OCI-LY3 (cell line): ENCODE measurements around the gene ATP8B3.
A peak's percentile ranks its signal among the peaks of the same experiment; 100 is the strongest.

Experiments used
- H2AFZ ChIP-seq: fragments of 200-600, 300-600 bp; shearing (Covaris generic); 2 replicates; pipeline ENCODE4 v1.6.0; 2014; ENCODE audit warnings: antibody characterized with exemption, low read depth, low read length
- H3K27ac ChIP-seq: fragments of 200-600, 300-600 bp; sonication (generic); 2 replicates; pipeline ENCODE4 v1.5.1; 2014; ENCODE audit warnings: mild to moderate bottlenecking, low read length, moderate library complexity, mixed read lengths
- H3K27me3 ChIP-seq: fragments of 200-600, 300-600 bp; sonication (generic); 2 replicates; pipeline ENCODE4 v1.6.1; 2014; ENCODE audit warnings: low read depth, low read length, mixed read lengths
- H3K36me3 ChIP-seq: fragments of 200-600, 300-600 bp; sonication (generic); replicated peaks from 2 replicates; pipeline ENCODE3; 2014; ENCODE audit warnings: low read depth, low read length, mixed read lengths
- H3K4me1 ChIP-seq: fragments of 300-600, 200-600 bp; sonication (generic); 2 replicates; pipeline ENCODE4 v1.6.1; 2014; ENCODE audit warnings: low read length, mixed read lengths
- H3K4me2 ChIP-seq: fragments of 200-600, 300-600 bp; sonication (generic); 2 replicates; pipeline ENCODE4 v1.6.1; 2014; ENCODE audit warnings: low read length, mixed read lengths
- H3K4me3 ChIP-seq: fragments of 300-600, 200-600 bp; sonication (generic); 2 replicates; pipeline ENCODE4 v1.5.1; 2014; ENCODE audit warnings: antibody characterized with exemption, mild to moderate bottlenecking, low read length, moderate library complexity
- H3K79me2 ChIP-seq: fragments of 300-600, 200-600 bp; shearing (Covaris generic); 2 replicates; pipeline ENCODE4 v1.6.1; 2014; ENCODE audit warnings: mild to moderate bottlenecking, low read length, mixed read lengths
- H3K9ac ChIP-seq: fragments of 300-600, 200-600 bp; shearing (Covaris generic); 2 replicates; pipeline ENCODE4 v1.6.0; 2014; ENCODE audit warnings: mild to moderate bottlenecking, low read length, moderate library complexity
- H3K9me3 ChIP-seq: fragments of 200-600, 300-600 bp; shearing (Covaris generic); 2 replicates; pipeline ENCODE4 v1.6.1; 2014; ENCODE audit warnings: low read length, mixed read lengths; ENCODE audit not compliant: insufficient read depth
- H4K20me1 ChIP-seq: fragments of 200-600, 300-600 bp; sonication (generic); 2 replicates; pipeline ENCODE4 v1.6.1; 2016; ENCODE audit warnings: low read length, mixed read lengths; ENCODE audit not compliant: insufficient read depth
- CTCF ChIP-seq: fragments of 200-600, 300-600 bp; sonication (generic); IDR thresholded peaks from 2 replicates; pipeline ENCODE4 v1.5.1; 2014; ENCODE audit warnings: antibody characterized with exemption, low read length, low read depth
- EZH2phosphoT487 ChIP-seq: fragments of 200-600 bp; shearing (Covaris generic); IDR thresholded peaks from 2 replicates; pipeline ENCODE4 v1.6.1; 2018; ENCODE audit warnings: antibody characterized with exemption, mixed run types, low read depth

The ATP8B3 gene

GRCh38 chr19:1856345-1856697, 44.2 kb upstream of the ATP8B3 start:
- peak overlapping the region; percentile 97 for H3K9ac ChIP-seq
- peak overlapping the region; percentile 89 for H3K27ac ChIP-seq
- H3K4me3 ChIP-seq, result peak overlapping the region; percentile 90
- H3K79me2 ChIP-seq, result peaks cover 98% of the 10 kb centered on the region
- H3K9me3 ChIP-seq, result no peaks in the 10 kb centered on the region
- H3K36me3 ChIP-seq, result no peaks in the 10 kb centered on the region
- no peak for TF ChIP-seq EZH2phosphoT487
- TF ChIP-seq CTCF, result no peak
- H3K4me1 ChIP-seq, result peaks cover 76% of the 10 kb centered on the region
- peak overlapping the region; percentile 99 for H3K4me2 ChIP-seq
- no peak overlapping the region for H2AFZ ChIP-seq
- no peaks in the 10 kb centered on the region for H3K27me3 ChIP-seq
- H4K20me1 ChIP-seq, result peaks cover 54% of the 10 kb centered on the region

DNA sequence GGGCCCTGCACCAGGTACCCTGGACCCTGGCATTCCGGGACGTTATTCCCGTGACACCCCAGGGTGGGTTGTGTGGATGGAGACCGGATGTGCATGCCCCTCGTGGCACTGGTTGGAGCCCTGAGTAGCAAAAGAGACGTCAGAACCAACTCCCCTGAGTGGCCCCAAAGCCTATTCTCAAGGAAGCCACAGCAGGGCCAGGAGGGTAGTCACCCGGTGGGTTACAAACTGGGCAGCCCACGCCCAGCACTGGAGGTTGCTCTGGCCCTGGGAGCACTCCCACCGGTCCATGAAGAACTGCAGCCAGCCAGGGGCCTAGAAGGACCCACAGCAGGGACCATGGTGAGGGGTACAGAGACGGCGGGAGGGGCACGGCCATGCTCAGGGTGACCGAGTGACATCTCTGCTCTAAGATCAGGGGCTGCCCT, 43.8 kb upstream of the ATP8B3 start:
- Histone ChIP-seq H2AFZ (no peak overlapping the region), H3K79me2 (peaks cover 95% of the 10 kb centered on the region), H3K27ac (peak overlapping the region; percentile 89), H3K36me3 (no peaks in the 10 kb centered on the region), H3K9ac (peak overlapping the region; percentile 97), H3K4me1 (peaks cover 71% of the 10 kb centered on the region), H3K27me3 (no peaks in the 10 kb centered on the region), H3K4me2 (peak overlapping the region; percentile 99), H4K20me1 (peaks cover 49% of the 10 kb centered on the region), H3K9me3 (no peaks in the 10 kb centered on the region), H3K4me3 (peak overlapping the region; percentile 90)
- TF ChIP-seq EZH2phosphoT487, result no peak
- no peak for TF ChIP-seq CTCF

GRCh38 chr19:1855040-1855827, 43.2 kb upstream of the ATP8B3 start:
- Histone ChIP-seq H3K9me3 (no peaks in the 10 kb centered on the region), H3K9ac (peak overlapping the region; percentile 97), H3K4me1 (peaks cover 65% of the 10 kb centered on the region), H3K79me2 (peaks cover 89% of the 10 kb centered on the region), H2AFZ (no peak overlapping the region), H3K27me3 (no peaks in the 10 kb centered on the region), H4K20me1 (peaks cover 43% of the 10 kb centered on the region), H3K4me3 (peak overlapping the region; percentile 90), H3K36me3 (no peaks in the 10 kb centered on the region), H3K27ac (peak overlapping the region; percentile 89), H3K4me2 (peak overlapping the region; percentile 99)
- TF ChIP-seq EZH2phosphoT487 (no peak), CTCF (no peak)

GRCh38 chr19:1854542-1855039, 42.5 kb upstream of the ATP8B3 start:
- no peaks in the 10 kb centered on the region for H3K27me3 ChIP-seq
- H3K4me3 ChIP-seq, result peak overlapping the region; percentile 90; the same call in 1 of the 2 replicates
- peaks cover 36% of the 10 kb centered on the region for H4K20me1 ChIP-seq
- H3K27ac ChIP-seq, result peak overlapping the region; percentile 43
- TF ChIP-seq EZH2phosphoT487 (no peak), CTCF (no peak)
- peaks cover 82% of the 10 kb centered on the region for H3K79me2 ChIP-seq
- no peak overlapping the region for H3K9ac ChIP-seq
- no peaks in the 10 kb centered on the region for H3K9me3 ChIP-seq
- peak overlapping the region; percentile 99 for H3K4me2 ChIP-seq
- H2AFZ ChIP-seq, result no peak overlapping the region
- H3K4me1 ChIP-seq, result peaks cover 60% of the 10 kb centered on the region
- H3K36me3 ChIP-seq, result no peaks in the 10 kb centered on the region
